GM21367 (cell line): ENCODE results near the gene PRRG4.
"Not testable (repeated sequence)": the region's sequence is repeated elsewhere in the genome, so short reads cannot be mapped to it uniquely, and the experiment has no call there.

Experiments
- ATAC-seq: cut with Tn5 transposase; IDR thresholded peaks from one replicate; pipeline ENCODE4 v1.9.1; 2021; ENCODE audit not compliant: unreplicated experiment

PRRG4 gene

DNA sequence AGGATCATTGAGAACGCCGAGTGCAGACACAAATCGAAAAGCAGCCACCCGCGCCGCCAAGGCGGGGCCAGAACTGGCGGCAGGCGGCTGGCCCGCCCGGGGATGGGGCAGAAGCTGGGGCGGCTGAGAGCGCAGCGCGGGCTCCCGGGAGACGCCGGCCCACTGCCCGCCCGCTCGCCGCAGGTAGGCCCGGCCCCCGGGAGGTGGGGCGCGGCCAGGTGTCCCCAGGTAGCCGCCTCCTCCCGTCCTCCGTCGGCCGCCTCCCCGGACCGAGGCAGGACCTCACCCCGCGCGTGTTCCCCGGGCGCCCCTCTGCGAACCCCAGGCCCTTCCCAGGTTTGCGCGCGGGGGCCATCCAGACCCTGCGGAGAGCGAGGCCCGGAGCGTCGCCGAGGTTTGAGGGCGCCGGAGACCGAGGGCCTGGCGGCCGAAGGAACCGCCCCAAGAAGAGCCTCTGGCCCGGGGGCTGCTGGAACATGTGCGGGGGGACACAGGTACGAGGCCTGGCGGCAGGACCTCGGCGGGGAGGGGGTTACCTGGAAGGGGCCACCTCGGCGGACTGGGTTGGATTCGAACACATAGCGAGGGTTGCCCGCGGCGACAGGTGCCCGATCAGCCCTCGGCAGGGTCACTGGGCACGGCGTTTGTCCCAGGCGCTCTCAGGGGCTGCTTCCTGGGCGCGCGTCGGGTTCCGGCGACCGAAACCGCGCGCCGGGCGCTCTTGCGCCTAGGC lies at the start of gene PRRG4:
PRRG4 (plus strand) TSS at position 248 of the 733 bp plus-strand sequence. CDS start 603 bp downstream, outside the sequence.
- peak; percentile 67 for ATAC-seq

DNA sequence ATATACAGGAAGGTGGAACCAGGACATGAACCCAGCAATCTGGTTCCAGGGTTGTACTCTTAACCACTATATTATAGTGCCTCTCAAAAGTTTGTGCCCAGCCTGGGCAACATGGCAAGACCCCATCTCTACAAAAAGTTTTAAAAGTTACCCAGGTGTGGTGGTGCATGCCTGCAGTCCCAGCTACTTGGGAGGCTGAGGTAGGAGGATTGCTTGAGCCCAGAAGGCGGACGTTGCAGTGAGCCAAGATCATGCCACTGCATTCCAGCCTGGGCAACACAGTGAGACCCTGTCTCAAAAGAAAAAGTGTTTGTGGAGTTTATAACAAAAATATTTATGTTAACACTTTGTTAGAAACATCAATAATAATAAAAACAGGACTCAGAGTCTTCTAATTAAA lies 48.9 kb upstream of the PRRG4 start:
- not testable (repeated sequence) for ATAC-seq

DNA sequence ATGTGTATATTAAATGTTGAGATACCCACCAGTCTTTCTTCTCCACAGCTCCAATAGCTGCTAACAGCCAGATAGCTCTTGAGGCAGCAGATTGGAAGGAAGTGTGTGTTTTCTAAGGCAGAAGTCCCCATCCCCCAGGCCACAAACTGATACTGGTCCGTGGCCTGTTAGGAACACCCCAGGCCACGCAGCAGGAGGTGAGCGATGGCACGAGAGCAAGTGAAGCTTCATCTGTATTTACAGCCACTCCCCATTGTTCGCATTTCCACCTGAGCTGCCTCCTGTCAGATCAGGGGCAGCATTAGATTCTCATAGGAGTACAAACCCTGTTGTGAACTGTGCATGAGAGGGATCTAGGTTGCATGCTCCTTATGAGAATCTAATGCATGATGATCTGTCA lies 48.0 kb upstream of the PRRG4 start:
- ATAC-seq: no peak

DNA sequence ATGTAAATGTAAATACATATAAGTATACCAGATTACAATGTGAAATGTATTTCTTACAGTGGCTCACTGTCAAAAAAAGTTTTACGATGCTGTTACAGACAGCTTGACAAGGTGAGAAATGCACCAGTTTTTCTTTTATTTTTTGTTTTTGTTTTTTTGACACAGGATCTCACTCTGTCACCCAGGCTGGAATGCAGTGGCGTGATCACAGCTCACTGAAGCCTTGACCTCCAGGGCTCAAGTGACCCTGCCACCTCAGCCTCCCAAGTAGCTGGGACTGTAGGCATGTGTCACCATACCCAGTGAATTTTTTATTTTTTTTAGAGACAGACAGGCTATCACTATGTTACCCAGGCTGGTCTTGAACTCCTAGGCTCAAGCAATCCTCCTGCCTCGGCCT lies 44.5 kb upstream of the PRRG4 start:
- ATAC-seq: no peak

DNA sequence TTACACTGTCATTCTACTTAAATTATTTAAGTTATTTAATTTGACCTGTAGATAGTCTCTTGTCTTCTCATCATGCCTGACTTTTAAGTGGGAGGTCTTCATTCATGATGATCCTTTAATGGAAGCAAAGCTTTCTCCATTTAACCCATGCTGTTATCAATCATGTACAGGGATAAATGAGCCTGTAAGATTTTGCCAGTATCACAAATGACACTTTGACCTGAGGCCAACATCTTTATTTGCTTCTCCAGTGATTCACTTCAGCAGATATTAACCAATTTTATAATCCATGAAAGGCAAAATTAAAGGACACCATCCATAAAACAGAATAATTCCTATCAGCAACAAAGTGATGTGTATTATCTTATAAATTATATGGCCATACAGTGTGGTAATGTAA lies 42.9 kb upstream of the PRRG4 start:
- ATAC-seq: no peak

DNA sequence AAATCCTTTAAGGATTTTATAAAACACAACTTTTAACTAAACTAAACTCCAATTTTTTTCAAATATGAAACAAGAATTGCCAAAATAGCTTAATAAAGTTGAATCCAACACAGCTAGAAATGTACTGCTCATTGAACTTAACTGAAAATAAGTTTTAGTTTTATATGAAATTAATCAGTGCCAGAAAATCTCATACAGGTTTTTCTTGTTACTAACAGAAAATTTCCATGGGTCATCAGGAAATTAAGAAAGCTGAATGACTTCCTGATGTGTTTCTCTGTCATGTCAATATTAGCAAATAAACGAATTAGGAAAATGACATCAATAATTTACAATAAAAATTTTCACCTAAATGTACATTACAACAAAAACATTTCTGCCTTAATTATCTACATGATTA lies 38.8 kb upstream of the PRRG4 start:
- ATAC-seq: no peak

DNA sequence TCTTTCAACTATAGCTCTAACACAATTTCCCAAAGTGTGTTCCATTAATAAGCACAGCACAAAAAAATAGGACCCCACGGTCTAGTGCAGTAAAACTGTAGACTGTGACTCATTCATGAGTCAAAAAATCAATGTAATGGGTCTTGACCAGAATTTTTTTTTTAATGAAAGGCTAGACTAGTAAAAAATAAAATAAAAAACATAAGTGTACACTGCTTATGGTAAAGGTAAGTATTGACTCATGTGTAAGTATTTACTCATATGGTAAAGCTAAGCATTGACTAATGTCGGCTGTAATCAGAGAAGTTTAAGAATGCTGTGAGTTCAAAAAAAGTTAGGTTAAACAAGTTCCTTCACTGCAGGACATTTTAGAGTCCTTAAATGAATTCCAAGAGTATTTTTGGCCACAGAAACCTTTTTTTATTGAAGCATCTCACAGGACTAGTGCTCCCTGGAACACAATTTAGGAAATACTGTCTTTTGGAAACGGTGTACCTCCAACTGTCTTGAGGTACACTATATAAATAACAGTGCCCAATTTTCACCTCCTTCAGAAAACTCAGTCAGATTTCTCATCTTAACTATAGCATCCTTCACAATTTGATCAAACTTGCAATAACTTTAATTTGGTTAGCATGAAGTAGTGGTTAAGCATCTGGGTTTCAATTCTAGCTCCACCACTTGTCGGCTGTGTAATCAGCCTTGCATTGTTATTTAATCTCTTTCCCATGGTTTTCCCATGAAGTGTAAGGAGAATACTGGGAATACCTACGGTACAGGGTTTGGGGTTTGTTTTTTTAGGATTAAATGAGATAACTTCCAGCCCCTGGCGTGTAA lies 37.4 kb upstream of the PRRG4 start:
- peak; percentile 18 for ATAC-seq

DNA sequence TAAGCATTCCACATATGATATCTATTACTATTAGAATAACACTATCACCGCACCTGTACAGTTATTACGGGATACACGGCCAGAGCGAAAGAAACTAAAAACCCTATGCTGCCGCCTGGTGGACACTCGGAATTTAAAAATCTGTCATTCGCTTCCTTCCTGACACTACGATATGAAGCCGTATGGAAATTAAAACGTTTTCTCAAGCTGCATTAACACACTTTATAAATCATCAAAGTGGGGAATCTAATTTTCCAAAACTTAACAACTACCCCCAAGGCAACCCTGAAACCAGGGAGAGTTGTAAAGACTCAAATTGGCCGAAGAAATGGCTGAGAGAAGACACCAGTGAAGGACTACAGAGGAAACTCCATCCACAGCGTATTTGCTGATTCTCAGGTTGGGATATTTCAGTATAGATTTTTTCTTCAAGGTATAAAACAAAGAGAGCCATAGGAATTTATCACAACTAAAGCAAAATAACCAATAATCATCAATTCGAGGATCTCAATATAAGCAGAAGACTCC lies 36.7 kb upstream of the PRRG4 start:
- ATAC-seq: peak; percentile 61

DNA sequence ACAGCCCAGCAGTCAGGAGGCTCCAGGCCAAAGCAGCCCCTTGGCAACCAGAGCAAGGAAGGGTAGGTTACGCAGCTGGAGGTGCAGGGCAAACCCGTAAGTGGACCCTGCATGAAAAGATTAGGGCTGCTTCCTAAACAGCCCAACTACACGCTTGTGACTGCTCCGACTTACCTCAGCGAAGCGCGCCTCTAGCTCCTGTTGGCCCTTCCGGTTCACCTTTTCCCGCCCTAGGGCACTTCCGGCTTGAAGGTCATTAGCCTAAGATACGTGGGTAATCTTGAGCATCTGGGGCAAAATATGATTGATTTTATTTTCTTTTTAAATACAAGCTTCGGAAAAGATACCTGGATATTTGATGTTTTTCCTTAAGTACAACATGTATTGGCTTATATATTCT lies 35.3 kb upstream of the PRRG4 start, which contains the start of gene CCDC73:
CCDC73 (minus strand) TSS at position 224 of the 400 bp plus-strand sequence. CDS start 34,419 bp downstream, outside the sequence.
- no peak for ATAC-seq

DNA sequence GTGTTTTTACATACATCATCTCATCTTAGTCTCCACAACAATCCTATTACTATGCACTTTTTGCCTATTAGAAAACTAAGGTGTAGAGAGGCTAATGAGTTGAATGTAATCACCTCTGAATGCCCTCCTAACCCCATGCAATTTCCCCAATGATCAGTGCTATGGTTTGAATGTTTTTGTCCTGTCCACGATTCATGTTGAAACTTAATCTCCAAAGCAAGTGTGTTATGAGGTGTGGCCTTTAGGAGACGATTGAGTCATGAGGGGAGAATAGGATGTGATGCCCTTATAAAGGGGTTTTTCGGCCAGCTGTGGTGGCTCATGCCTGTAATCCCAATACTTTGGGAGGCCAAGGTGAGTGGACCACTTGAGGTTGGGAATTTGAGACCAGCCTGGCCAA lies 33.3 kb upstream of the PRRG4 start:
- ATAC-seq: no peak

DNA sequence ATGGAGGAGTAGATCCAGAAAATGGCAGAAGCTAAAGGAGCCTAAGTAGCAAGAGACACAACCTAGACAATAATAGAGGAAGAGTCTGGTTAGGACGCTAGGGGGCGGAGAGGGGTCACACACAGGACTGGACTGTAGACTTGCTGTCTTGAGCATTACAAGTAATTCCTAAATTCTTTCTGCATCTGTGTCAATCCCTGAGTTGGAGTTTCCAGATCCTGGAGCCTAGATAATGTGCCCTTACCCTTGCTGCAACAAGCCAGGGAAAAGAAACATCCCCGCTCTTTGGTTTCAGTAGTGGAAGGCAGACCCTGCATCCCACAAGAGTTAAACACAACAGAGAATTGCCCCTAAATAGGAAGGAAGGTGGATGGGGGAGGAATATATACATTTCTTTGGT lies 20.4 kb upstream of the PRRG4 start:
- peak; percentile 97 for ATAC-seq

DNA sequence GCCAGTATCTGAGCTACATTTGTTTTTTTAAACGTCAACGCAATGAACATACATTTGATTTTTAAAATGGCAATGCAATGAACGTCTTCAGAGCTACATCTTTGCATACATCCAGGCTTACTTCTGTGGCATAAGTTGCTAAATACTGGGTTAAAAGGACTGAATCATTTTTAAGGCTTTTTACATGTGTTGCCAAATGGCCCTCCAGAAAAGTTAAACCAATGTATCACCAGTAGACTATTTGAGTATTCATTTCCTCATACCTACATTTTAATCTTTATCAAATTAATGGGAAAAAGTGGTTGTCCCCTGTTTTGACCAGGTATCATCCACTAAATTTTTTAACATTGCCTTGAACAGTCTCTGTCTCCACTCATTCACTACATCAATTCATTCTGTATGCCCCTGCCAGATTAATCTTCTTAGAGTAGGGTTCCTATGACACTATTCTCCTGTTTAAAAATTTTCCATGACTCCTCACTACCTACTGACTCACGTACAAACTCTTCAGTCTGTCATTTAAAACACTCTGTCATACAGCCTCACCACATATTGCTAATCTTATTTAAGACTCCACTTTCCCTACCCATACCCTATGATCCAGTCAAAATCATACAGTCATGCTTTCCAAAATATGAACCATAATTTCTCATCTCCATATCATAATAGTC lies 12.4 kb upstream of the PRRG4 start:
- no peak for ATAC-seq

DNA sequence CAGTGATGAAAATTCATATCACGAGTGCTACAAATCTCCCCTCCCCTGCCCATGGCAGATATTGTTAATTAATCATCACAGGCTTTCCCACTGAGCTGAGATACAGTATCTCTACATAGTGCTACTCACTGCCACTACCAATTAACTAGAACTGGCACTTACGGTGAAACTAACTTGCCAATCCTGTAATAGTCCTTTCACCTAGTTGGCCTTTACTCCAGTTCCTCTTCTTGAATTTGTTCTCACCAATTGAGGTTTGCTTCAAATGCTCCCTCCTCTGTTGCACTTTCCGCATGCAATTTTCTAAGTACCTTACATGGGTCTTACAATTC lies 11.9 kb upstream of the PRRG4 start:
- no peak for ATAC-seq

DNA sequence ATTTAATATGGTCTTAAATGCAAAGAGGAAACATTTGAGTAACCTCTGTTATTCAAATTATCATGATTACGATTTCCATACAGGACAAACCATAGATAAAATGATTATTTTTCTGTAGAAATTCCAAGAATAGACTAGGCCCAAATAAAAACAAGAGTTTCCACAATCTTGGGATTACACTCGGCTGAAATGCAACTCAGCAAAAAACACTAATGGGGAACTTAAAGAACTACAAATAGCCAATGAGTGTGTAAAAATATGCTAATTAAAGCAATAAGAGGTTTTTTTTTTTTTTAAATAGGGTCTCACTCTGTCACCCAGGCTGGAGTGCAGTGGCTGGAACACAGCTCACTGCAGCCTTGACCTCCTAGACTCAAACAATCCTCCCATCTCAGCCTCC lies 10.5 kb upstream of the PRRG4 start:
- ATAC-seq: no peak

DNA sequence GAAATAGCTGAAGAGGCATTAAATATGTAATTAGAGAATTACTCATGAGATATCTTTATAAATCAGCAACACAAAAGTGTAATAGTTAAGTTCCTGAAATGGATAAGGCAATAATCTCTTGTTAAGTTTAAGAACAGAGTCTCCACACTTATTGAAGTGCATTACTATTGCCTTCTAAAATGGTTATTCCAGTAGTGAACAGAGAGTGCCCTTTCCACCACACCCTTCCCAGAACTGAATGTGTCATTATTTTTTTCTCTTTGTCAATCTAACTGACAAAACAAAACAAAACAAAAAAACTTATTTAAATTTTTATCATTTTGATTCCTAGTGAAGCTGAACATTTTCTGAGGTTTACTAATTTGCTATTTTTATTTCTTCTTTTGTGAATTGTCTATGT lies 9.2 kb upstream of the PRRG4 start:
- no peak for ATAC-seq

DNA sequence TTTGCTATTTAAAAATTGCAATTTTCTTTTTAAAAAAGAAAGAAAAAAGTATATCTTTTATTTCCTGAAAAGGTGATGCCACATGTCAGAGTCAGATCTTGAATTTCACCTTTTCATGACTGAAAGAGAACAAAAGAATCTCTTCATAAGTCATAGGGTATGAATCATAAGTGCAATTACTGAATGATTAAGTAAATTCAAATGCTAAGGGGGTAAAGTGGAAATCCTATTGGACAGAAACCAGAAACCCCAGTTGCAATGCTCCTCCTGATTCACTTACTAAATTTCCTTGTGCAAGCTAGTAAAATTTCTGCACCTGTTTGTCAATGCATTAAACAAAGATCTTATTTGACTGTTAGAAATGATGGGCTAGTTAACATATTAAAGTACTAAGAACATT lies 8.2 kb upstream of the PRRG4 start:
- ATAC-seq: no peak

DNA sequence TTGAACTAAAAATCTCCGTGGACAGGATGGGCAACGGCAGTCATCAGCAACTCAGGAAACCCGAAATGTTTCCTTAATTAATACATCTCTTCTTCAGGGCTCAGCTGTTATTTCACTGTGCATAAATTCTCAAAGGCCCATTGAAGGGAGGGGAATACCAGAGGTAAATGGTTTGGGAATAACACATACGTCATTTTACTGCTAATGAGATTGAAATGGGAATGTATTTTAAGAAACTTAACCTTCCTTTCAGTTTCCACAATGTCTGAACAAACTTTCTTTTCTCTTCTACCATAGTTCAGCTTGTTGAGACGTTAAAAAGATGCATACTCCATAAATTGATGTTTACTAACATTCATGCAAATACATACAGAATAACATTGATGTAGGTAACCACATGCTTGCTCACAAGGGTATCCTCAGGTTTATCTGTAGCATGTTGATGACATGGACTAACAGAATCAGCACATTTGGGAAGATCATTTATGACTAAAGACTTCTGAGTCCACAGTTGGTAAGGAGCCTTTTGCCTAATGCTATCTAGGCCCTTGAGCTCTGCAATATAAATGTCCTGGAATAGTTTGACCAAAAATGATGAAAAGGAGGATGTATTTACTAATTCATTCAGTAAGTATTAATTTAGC lies 7.7 kb upstream of the PRRG4 start:
- no peak for ATAC-seq

DNA sequence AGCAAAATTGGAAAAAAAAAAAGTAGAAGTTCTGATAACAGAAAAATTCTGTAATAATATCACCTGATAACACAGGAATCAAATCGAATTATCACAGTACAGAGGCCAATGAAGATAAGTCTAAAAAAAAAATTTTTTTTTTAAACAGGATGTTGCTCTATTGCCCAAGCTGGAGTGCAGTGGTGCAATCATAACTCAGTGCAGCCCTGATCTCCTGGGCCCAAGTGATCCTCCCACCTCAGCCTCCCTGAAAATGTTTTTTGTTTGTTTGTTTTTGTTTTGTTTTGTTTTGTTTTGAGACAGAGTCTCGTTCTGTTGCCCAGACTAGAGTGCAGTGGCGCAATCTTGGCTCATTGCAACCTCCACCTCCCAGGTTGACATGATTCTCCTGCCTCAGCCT lies 6.1 kb upstream of the PRRG4 start:
- ATAC-seq: not testable (repeated sequence)

DNA sequence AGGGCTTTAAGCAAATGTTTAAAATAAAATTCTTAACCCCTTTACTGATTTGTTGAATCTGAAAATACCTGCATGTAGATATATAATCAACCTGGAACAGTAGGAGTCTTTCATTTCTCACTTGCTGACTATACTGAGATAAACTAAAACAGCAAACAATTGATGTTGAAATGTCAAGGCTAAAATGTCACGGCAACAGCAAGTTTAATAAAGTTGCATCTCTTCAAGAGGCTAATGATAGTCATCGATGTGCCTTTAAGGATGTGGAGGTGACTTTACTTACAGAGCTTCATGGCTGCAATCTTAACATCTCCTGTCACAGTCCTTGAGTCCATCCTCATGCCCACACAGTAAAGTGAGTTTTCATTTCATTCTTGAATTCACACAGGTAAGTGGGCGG lies 3.6 kb upstream of the PRRG4 start:
- no peak for ATAC-seq

DNA sequence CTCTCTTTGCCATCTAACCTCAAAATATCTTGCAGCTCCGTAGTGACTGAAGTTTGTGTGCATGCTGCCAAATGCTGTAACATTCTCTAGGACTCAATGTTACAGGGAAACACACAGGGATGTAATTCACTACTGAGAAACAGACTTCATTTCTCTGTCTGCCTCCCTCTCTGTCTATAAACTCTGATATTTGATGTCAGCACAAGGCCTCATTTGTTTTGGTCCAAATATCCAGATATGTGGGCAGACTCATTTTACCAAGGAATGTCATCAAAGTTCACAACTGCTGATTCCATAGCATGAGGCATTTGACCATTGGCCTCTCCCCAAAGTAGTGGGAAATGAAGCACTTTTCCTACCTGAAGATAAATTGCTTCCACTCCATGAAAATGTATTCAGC lies 2.5 kb upstream of the PRRG4 start:
- no peak for ATAC-seq

DNA sequence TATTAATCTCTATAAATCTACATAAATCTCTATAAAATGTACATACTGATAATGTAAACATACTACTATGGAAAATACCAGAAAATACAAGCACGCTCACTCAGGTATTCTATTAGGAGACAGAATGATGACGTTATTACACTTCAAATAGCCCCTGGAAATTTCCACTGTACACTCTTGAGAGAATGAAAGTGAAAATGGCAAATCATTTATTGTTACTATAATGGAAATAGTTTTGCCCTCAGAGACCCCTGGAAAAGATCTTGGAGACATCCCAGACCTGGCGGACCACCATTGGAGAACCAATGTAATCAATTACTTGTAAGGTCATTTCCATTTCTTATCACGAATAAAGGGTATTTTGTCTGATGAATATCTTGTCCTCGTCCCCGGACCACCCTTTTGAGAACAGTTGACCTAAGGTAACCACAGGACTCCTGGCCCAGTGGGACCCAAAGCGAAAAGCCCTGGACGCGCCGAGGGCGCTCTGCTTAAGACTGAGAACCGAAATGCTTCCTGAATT lies 509 bp upstream of the PRRG4 start:
- ATAC-seq: peak; percentile 29
